Pancreas (tissue), 10 donors: ENCODE results near the gene TYROBP. TPM values are rescaled to one million over a fixed set of nuclear protein-coding genes. Genes with fewer than 3 reads are reported as not detected.

ENCODE experiments used
- ATAC-seq, 4 donors: fragments of 200-7000 bp; cut with Tn5 transposase; one replicate each; pipeline versions ENCODE4 v1.8.0 to v1.9.1; 2020; ENCODE audit warnings: mild to moderate bottlenecking in 4 of 4, moderate library complexity in 4 of 4
- DNase-seq, 6 donors: peaks; one replicate each; pipeline ENCODE4 v3.0.0-alpha.2; 2020
- FAIRE-seq: peaks from 2 replicates; lab custom pipeline; 2012; peaks lifted over from hg19 to GRCh38; lab: Jason Lieb, UNC
- H3K27ac ChIP-seq, 4 donors: fragments of 200-600 bp; sonication (generic); 1 replicate in 3 of 4; 2 replicates in 1 of 4; pipeline versions ENCODE4 v1.5.0 to v1.8.0; 2020
- H3K27me3 ChIP-seq, 4 donors: fragments of 200-600 bp; one replicate each; pipeline ENCODE4 v1.8.0; 2021
- H3K36me3 ChIP-seq, 3 donors: fragments of 200-600 bp; sonication (generic) in 1 of 3; one replicate each; pipeline versions ENCODE4 v1.5.0 to v1.8.0; 2020 to 2021
- H3K4me1 ChIP-seq, 3 donors: fragments of 200-600 bp; one replicate each; pipeline ENCODE4 v1.8.0; 2021
- H3K4me3 ChIP-seq, 4 donors: fragments of 200-600 bp; sonication (generic) in 2 of 4; one replicate each; pipeline versions ENCODE4 v1.5.0 to v1.8.0; 2020 to 2021
- H3K9me3 ChIP-seq, 4 donors: fragments of 200-600 bp; one replicate each; pipeline ENCODE4 v1.8.0; 2021
- CTCF ChIP-seq, 4 donors: fragments of 200-600 bp; sonication (generic) in 3 of 4; IDR thresholded peaks; one replicate each; pipeline versions ENCODE4 v1.5.0 to v1.8.0; 2021; ENCODE audit warnings: antibody characterized with exemption in 4 of 4
- WGBS, 2 donors: extraction: QIAGEN DNeasy Blood & Tissue Kit; methylation state at CpG; one replicate each; pipeline ENCODE4 v1.1.7; 2013; 5-methylcytosine and 5-hydroxymethylcytosine counted together
- intact Hi-C, 3 donors: fragments of 100-400 bp; cut with DNase I; formaldehyde crosslinking; loops; one replicate each; pipeline versions ENCODE4 v1.11.1 to v1.14.2; 2022
- polyA plus RNA-seq, 2 donors: library from polyadenylated mRNA; stranded (reverse); fragments of 200-250 nt; gene quantifications; one replicate each; pipeline ENCODE4 v1.2.3, GENCODE V29; 2013
- total RNA-seq, 6 donors: library from RNA; stranded (reverse); fragmentation: NEBNext Ultra II Directional in 4 of 6; extraction: Animal tissue kit (Norgen Biotek cat#: 25700) in 4 of 6; gene quantifications; one replicate each; pipeline versions ENCODE4 v1.2.1 to v1.2.4, GENCODE V29; 2021 to 2023
- donor health status: healthy with polysubstance abuse.
- donor health status: DM: no; HTN: no; CAD: no; lungs with moderate emphysema.
- donor health status: DM: no; HTN: no; CAD: no.
- donor health status: control.
- donor health status: control.
- donor health status: Bipolar disorder and iron deficiency.
- donor health status: DM: yes; HTN: yes; CAD: no.
- donor health status: DM: no; HTN: no; CAD: no.
- donor health status: DM: no; HTN: no; CAD: no.
- donor health status: DM: yes; HTN: yes; CAD: no.

Gene TYROBP
- total and polyA plus RNA-seq, 8 donors, result 2.5 to 73.8 (median 16.7) TPM

- Histone ChIP-seq H3K27me3 (no peaks in the 10 kb centered on the region), H3K4me3 (no peak overlapping the region), H3K4me1 (no peaks in the 10 kb centered on the region), H3K36me3 (no peaks in the 10 kb centered on the region), H3K27ac (no peak overlapping the region), H3K9me3 (no peaks in the 10 kb centered on the region)
- WGBS, 2 donors, result 72 to 79% methylated on average over 6 of the region's 6 CpGs
- DNase-seq, result no peak
- intact Hi-C loops, result no loop called here
- ATAC-seq, result no peak
- no peak for TF ChIP-seq CTCF (IDR thresholded peaks at IDR 0.05)
- FAIRE-seq, result no peak
Measured at GRCh38 chr19:35921012-35921411, 12.9 kb upstream of the TYROBP start.

DNA sequence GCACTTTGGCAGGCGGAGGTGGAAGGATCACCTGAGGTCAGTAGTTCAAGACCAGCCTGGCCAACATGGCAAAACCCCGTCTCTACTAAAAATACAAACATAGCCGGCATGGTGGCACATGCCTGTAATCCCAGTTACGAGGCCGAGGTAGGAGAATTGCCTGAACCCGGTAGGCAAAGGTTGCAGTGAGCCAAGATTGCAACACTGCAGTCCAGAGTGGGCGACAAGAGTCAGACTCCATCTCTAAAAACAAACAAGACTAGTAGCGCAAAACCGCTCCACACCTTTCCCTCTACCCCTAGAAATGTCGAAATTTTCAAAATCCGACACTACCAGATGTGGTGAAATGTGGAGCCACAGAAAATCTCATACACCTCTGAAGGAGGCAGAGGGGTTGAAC, 11.2 kb upstream of the TYROBP start:
- no peak for TF ChIP-seq CTCF (IDR thresholded peaks at IDR 0.05)
- intact Hi-C loops, result no loop called here
- Histone ChIP-seq H3K27ac (no peak overlapping the region), H3K9me3 (no peaks in the 10 kb centered on the region), H3K4me1 (no peaks in the 10 kb centered on the region), H3K36me3 (no peaks in the 10 kb centered on the region), H3K27me3 (no peaks in the 10 kb centered on the region), H3K4me3 (no peak overlapping the region)
- 81 to 92% methylated on average over 11 of the region's 11 CpGs for WGBS, 2 donors
- no peak for FAIRE-seq
- no peak for ATAC-seq
- no peak for DNase-seq

DNA sequence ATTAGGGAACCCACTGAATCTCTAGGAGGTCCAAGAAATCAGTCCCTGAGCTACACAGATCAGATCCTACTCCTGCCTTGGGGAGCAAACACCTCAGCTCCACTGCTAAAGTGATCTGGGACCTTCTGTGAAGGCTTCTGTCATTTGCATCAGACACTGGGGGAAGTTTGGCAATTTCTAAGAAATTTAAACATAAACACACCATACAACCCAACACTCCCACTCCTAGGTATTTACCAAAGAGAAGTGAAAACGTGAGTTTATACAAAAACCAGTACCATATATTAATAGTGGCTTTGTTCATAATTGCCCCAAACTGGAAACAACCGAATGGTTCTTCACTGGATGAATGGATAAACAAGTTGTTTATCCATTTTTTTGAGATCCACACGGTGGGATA, 7.3 kb upstream of the TYROBP start:
- TF ChIP-seq CTCF (IDR thresholded peaks at IDR 0.05), result no peak
- intact Hi-C loops, result no loop called here

GRCh38 chr19:35913589-35913988, 5.5 kb upstream of the TYROBP start:
- TF ChIP-seq CTCF (IDR thresholded peaks at IDR 0.05), result no peak
- WGBS, 2 donors, result 69 to 71% methylated on average over 7 of the region's 7 CpGs
- intact Hi-C loops, result no loop called here
- no peak for FAIRE-seq
- H3K27ac ChIP-seq, result peak overlapping the region in 1 of 4 donors; percentile 12
- no peaks in the 10 kb centered on the region for H3K36me3 ChIP-seq
- ATAC-seq, result no peak
- no peak for DNase-seq
- H3K27me3 ChIP-seq, result no peaks in the 10 kb centered on the region
- H3K9me3 ChIP-seq, result no peaks in the 10 kb centered on the region
- H3K4me3 ChIP-seq, result no peak overlapping the region
- peaks cover 0 to 9% (median 0%) of the 10 kb centered on the region in 3 donors for H3K4me1 ChIP-seq

More for the DNA sequence above, 7.3 kb upstream of the TYROBP start:
- Histone ChIP-seq H3K4me3 (no peak overlapping the region), H3K36me3 (no peaks in the 10 kb centered on the region), H3K4me1 (peaks cover 0 to 9% (median 0%) of the 10 kb centered on the region in 3 donors), H3K27ac (no peak overlapping the region), H3K9me3 (no peaks in the 10 kb centered on the region), H3K27me3 (no peaks in the 10 kb centered on the region)
- no peak for FAIRE-seq
- no peak for ATAC-seq
- 43 to 63% methylated on average over 3 of the region's 3 CpGs for WGBS, 2 donors
- DNase-seq, result no peak

DNA sequence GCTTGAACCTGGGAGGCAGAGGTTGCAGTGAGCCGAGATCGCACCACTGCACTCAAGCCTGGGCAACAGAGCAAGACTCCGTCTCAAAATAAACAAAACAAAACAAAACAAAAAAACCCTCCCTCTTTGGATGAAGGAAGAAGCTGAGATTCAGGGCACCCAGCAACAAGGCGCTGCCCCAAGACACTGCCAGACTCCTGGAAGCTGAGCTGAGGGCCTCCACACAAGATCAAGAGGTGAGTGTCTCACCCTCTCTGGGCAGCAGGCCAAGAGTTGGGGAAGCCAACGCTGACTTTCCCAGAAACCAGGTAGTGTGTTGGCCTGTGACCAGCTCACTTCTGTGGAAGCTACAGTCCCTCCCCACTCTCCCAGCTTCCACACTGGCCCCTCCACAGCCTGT, 3.7 kb upstream of the TYROBP start:
- Histone ChIP-seq H3K9me3 (no peaks in the 10 kb centered on the region), H3K4me1 (peaks cover 0 to 9% (median 0%) of the 10 kb centered on the region in 3 donors), H3K27me3 (no peaks in the 10 kb centered on the region), H3K36me3 (no peaks in the 10 kb centered on the region), H3K4me3 (no peak overlapping the region), H3K27ac (no peak overlapping the region)
- DNase-seq, result peak; percentile 75 to 88 (median 84)
- peak; percentile 64 to 85 (median 78) for ATAC-seq
- no peak for FAIRE-seq
- intact Hi-C loops, result no loop called here
- WGBS, 2 donors, result 53 to 57% methylated on average over 5 of the region's 5 CpGs
- TF ChIP-seq CTCF (IDR thresholded peaks at IDR 0.05), result no peak
